Stimulated activated CD4-positive, alpha-beta T cell treated with anti-CD3 and anti-CD28 coated beads, Interleukin-12 subunit alpha, Interleukin-12 subunit beta, amount 100 ng/mL, for 48 hours (primary cell): Measurements from ENCODE around the gene SIN3B.

ENCODE experiments used
- DNase-seq, 3 donors: peaks; one replicate each; pipeline ENCODE4 v3.0.0-alpha.2; 2020; ENCODE audit warnings: low read depth in 2 of 3, low spot score in 1 of 3

Gene SIN3B

DNA sequence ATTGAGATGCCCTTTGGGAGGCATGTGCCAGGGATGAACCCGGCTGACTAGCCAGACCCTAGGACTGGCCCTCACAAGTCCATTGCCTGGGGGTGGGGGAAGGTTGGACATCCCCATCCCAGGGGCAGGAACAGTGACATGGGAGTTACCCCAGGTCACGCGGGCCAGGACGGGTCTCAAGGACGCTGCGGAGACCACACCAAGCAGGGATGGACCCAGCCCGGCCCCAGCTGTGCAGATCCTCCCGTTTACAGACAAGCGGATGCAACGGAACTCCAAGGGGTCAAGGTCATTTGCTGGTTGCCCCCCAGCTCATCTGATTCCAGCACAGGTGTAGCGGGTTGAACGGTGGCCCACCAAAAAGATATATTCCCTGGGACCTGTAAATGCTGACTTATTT, 79.6 kb downstream of the SIN3B start:
- DNase-seq: no peak

DNA sequence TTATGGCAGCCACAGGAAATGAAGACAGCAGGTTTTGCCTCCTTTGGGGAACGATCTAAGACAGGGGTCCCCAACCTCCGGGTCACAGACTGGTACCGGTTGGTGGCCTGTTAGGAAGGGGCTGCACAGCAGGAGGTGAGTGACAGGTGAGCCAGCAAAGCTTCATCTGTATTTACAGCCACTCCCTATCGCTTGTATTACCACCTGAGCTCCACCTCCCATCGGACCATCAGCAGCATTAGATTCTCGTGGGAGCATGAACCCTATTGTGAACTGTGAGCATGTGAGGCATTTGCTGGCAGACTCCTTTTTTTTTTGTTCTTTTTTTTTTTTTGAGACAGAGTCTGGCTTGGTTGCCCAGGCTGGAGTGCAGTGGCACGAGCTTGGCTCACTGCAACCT, 81.8 kb downstream of the SIN3B start:
- no peak for DNase-seq

DNA sequence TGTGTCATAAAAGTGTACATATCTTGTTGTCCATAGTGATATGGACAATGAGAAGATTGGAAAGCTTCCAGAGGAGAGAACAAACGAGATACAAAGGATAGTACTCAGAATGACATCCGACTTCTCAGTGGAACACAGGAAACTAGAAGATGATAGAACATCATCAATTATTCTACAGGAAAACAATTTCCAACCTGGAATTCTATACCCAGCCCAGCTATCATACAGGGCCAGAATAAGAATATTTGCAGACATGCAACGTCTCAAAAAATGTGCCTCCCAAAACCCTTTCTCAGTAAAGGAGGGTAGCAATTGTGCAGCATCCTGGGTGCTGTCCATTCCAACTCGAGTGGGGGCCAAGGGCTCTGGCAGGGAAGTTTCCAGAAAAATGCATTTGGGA, 83.6 kb downstream of the SIN3B start:
- no peak for DNase-seq

DNA sequence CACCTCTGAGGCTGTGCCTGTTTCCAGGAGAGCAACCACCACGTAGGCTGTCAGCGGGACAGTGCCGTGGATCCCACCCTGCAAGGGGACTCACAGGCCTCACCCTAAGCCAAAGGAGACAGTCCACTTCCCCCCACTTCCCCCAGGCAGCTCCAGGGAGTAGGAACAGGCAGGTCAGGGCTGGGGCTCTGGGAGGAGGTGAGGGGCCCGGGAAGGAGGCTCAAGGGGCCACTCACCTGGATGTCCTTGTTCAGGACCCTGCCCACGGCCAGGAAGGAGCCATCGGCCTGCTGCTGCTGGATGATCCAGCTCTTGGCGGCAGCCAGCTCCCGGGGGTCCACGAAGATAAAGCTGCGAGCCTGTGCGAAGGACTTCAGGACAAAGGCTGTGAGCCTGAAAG, 85.2 kb downstream of the SIN3B start:
- no peak for DNase-seq

DNA sequence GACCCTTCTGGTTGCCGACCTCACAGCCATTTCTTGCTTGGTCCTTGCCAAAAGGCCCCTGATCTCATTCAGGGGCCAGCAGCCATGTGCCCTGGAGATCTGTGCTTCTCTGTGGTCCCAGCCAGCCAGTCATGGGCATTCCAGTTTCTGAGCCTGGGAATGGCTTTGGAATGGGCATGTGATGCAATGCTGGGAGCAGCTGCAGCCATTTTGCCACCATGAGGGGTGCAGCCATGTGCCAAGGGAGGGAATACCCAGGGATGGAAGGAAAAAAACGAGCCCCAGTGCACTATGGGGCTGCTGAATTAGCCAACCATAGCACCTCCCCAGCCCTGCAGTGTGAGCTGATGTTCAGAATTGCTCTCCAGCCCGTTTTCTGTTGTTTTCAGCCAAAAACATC, 85.9 kb downstream of the SIN3B start:
- DNase-seq: no peak

DNA sequence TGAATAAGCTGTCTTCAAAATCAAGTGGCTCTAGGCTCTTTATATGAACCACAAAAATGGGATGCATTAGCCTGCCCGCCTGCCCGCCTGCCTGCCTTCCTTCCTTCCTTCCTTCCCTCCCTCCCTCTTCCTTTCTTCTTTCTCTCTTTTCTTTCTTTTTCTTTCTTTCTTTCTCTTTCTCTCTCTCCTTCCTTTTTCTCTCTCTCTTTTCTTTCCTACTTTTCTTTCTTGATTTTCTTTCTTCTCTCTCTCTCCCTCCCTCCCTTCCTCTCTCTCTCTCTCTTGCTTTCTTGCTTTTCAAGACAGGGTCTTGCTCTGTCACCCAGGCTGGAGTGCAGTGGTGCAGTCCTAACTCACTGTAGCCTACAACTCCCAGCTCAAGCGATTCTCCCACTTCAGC, 86.5 kb downstream of the SIN3B start:
- DNase-seq: no peak

DNA sequence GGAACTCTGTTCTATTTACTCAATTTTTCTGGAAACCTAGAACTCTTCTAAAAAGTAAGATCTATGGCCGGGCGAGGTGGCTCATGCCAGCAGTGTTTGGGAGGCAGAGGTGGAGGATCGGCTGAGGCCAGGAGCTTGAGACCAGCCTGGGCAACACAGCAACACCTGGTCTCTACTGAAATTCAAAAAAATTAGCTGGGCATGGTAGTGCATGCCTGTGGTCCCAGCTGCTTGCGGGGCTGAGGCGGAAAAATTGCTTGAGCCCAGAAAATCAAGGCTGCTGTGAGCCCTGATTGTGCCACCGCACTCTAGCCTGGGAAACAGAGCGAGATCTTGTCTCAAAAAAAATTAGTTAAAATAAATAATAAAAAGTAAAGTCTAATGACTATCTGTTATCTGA, 88.2 kb downstream of the SIN3B start:
- DNase-seq: no peak

DNA sequence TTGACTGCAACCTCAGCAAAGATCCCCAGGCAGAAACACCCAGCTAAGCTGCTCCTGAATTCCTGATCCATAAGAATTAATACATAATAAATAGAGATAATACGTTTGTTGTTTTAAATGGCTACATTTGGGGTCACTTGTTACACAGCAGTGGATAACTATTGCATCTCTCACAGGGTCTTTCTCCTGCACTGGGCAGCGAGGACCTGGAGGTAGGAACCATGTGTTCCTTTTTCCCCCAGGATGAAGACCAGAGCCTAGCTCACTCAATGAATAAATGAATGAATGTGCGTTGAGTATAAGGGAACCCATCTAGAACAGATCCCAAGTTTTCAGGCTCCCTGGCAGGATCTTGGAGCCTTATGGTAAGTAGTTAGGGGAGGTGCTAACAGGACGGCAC, 90.3 kb downstream of the SIN3B start:
- DNase-seq: no peak

DNA sequence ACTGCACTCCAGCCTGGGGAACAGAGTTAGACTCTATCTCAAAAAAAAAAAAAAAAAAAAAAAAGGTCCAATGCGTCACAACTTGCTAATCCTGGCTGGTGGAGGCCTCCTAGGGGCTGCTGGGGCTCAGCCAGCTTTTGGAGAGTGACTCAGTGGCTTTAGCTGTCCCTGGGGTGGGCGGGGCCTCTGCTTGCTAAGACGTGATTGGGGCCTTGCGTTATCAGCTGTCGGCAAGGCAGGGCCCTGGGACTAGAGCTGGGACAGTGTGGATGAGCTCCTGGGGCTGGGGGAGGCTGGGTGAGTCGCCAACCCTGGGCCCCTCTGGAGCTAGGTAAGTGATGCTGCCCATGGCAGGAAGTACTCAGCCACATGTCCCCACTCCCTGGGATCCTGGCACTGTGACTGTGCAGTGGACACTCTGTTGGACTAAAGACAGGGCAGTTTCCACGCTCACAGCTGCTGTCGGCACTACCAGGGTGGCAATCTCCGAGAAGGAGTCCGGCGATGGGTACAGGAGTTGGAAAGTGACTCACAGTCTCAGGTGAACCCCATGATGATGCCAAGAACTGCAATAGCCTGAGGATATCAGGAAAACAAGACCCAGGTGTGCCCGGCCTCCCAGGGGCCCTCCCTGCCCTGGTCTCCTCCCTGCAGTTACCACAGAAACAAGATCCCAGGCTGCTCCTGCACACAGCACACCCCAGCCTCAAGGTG, 91.8 kb downstream of the SIN3B start:
- peak in 1 of 3 donors; percentile 3 for DNase-seq

DNA sequence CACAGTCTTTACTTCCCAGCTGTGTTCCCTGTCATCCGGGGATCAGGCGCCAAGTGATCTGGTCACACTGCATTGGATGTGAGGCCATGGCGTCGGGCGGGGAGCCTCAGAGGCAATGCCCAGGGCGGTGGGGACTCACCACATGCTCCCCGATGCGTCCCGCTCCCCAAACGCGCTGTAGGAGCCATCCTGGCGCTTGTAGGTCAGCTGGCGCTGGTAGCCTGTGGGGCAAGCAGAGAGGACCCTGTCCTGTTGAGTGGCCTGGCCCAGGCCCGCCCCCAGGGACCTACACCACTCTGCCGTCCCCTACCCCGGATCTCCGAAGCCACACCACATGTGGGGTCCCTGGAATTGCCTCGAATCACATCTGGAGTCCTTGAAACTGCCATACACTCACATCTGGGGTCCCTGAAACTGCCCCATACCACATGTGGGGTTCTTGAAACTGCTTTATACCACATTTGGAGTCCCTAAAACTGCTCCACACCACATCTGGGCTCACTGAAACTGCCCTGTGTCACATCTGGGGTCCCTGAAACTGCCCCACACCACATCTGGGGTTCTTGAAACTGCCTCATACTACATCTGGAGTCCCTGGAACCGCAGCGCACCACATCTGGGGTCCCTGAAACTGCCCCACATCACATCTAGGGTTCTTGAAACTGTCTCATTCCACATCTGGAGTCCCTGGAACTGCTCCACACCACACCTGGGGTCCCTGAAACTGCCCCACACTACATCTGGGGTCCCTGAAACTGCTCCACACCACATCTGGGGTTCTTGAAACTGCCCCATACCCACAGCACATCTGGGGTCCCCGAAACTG, 92.8 kb downstream of the SIN3B start:
- no peak for DNase-seq

DNA sequence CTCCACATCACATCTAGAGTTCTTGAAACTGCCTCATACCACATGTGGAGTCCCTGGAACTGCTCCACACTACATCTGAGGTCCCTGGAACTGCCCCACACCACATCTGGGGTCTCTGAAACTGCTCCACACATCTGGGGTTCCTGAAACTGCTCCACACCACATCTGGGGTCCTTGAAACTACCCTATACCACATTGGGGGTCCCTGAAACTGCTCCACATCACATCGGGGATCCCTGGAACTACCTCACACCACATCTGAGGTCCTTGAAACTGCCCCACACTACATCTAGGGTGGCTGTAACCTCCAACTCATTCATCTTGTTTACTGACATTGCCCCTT, 93.4 kb downstream of the SIN3B start:
- no peak for DNase-seq

DNA sequence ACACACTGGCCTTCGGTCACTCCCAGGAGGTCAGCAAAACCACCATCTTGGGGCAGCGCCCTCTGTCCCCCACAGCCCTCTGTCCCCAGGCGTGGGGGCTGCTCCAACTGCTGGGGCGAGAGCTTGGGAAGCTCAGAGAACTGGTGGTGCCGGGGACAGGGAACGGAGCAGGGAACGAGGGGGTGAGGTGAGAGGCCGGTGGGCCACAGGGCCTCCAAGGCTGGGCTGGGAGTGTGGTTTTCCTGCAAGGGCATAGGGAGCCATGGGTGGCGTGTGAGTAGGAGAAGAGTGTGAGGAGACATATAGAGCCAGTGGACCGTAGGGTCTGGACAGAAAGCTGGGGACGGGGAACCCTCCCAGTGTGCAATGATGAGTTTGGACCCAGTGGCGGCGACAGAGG, 93.8 kb downstream of the SIN3B start:
- DNase-seq: no peak

DNA sequence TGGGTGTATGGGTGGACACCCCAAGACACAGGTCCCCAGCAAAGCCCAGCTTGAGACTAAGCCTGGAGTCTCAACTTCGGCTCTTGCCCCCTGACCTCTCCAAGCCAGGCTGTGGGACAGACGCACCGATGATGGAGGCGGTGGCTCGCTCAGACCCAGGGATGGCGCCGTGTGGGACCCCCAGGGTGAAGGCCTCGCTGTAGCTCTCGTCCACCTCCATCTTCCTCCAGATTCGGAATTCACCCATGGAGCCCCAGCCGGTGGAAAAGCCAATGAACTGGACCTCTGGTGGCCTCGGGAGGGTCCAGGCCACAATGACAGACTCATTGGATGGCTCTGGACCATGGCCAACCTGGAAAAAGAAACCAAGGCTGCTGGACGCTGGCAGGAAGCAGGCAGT, 98.7 kb downstream of the SIN3B start:
- no peak for DNase-seq

DNA sequence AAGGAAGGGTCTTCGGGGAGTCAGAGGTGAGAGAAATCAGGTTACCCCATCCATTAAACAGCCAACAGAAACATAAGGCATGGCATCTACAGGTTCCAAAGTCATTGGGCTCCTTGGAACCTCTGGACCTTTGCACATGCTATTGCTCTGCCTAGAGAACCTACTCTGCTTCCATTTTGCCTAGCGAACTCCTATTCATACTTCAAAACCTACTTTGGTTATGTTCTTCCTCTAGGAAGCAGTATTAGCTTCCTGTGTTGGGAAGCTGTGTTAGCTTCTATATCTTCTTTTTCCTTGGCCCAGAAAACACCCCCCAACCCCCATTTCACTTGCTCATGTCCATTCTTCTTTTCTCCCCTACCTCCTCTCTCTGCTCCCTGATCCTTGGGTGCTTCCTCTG, 99.2 kb downstream of the SIN3B start:
- DNase-seq: no peak

DNA sequence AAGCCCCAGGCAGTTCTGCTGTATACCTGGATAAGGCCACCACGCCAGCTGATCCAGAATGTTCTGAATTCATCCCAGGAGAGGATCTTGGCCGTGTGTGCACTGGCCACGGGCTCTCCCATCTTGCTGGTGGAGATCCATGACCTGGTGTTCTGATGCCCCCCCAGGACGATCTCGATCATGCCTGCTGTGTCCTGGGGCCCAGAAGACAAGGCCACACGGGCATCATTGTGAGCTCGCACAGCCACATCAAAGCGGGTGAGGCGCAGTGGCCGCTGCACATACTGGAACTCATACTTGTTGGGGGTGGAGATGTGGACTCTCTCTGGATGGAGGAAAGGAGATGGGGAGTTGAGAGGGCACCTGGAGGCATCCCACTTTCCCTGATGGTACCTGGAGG, 99.7 kb downstream of the SIN3B start:
- no peak for DNase-seq
